ENCODE results near the gene AADAT.

GRCh38 chr4:170049766-170050165 lies 40.0 kb downstream of the AADAT start:
- TF ChIP-seq TEAD4 (IDR thresholded peaks at IDR 0.05) (no peak), EP300 (IDR thresholded peaks at IDR 0.05; ENCODE audit: borderline replicate concordance) (no peak), REST (IDR thresholded peaks at IDR 0.05; ENCODE audit: low read depth) (no peak), CREB1 (IDR thresholded peaks at IDR 0.05; ENCODE audit: low read depth) (no peak), TAF1 (IDR thresholded peaks at IDR 0.05; ENCODE audit: low read depth) (no peak), TCF12 (IDR thresholded peaks at IDR 0.05; ENCODE audit: low read depth) (no peak), RAD21 (IDR thresholded peaks at IDR 0.05; ENCODE audit: low read depth) (no peak), FOXM1 (IDR thresholded peaks at IDR 0.05; ENCODE audit: borderline replicate concordance, low read depth) (no peak), CEBPB (IDR thresholded peaks at IDR 0.05) (no peak), YY1 (IDR thresholded peaks at IDR 0.05; ENCODE audit: low read depth) (no peak)
